GM18873 (cell line): ENCODE measurements around the gene BLTP2.
"Not testable (repeated sequence)": the region's sequence is repeated elsewhere in the genome, so short reads cannot be mapped to it uniquely, and the experiment has no call there.

Experiments used
- ATAC-seq: cut with Tn5 transposase; IDR thresholded peaks from one replicate; pipeline ENCODE4 v1.9.1; 2021; ENCODE audit warnings: mild to moderate bottlenecking, moderate library complexity, moderate number of reproducible peaks; ENCODE audit not compliant: unreplicated experiment, low FRiP score

The BLTP2 gene

DNA sequence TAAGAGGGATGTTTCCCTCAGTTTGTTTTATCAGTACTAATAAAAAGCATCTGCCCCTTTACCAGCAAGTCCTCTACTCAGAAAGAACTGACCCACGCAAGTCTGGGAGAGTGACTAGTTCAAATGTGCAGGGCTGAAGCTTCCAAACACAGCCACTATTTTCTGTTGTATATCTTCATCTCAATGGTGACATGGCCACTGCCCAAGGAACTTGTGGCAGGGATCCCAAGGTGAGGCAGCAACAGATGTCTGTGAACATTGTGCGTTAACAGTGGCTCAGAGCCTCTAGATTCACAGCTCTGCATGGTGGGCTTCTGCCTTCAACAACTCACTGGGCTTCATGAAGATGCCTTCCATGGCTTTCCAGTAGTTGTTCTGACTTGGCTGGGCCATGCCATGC is 3.7 kb upstream of the BLTP2 start:
- no peak for ATAC-seq

DNA sequence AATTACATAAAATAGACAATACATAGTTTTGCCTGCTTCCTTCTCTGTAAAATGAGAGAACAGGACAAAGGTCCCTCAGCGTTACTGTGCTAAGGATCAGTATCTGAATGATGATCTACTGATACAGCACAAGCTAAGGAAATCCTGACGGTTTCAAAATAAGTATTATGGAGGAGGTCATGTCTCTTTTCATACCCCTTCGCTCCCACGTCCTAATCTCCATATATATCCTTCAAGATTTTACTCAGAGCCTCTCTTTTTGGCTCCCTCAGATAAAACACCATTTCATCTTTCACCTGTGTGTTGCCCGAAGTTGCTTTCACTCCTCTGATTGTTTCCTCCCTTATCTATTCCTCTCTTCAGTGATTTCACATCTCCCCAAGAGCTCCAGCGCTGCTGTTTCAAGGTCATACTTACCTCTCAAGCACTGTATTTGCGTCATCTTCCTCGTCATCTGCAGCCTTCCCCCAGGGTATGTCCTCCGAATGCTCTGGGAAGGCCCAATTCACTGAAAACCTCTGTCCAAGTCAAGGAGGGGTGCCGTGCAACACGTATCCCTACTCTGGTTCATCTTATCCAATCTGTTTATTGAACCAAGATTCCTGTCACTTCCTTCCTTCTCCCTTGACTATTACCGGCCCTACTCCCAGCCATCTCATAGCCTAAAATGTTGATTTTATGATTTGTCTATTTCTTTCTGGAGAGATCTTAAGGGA is 1.2 kb upstream of the BLTP2 start:
- ATAC-seq: no peak

DNA sequence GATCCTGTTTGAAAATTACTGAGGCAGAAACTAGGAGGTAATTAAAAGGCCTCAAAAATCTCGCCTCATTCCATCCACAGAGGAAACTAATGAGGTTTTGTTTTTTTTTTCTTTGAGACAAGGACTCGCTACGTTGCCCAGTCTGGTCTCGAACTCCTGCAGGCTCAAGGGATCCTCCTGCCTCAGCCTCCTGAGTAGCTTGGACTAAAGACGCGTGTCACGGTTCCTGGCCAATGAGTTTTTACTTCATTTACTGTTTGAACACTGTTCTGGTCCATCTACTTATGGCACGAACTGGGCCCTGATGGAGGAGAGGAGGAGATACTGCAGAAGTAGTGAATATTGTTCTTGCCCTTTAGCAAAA is 600 bp upstream of the BLTP2 start:
- no peak for ATAC-seq

- no peak for ATAC-seq
These were observed 773 bp downstream of the BLTP2 start for GRCh38 chr17:28643983-28644786.

- no peak for ATAC-seq
These were observed 3.4 kb downstream of the BLTP2 start for GRCh38 chr17:28641579-28641978.

GRCh38 chr17:28635506-28635905 is 9.5 kb downstream of the BLTP2 start:
- ATAC-seq: no peak

- ATAC-seq: no peak
These were observed 10.6 kb downstream of the BLTP2 start for GRCh38 chr17:28634206-28634865.

GRCh38 chr17:28626818-28627217 is 18.1 kb downstream of the BLTP2 start:
- ATAC-seq: no peak

DNA sequence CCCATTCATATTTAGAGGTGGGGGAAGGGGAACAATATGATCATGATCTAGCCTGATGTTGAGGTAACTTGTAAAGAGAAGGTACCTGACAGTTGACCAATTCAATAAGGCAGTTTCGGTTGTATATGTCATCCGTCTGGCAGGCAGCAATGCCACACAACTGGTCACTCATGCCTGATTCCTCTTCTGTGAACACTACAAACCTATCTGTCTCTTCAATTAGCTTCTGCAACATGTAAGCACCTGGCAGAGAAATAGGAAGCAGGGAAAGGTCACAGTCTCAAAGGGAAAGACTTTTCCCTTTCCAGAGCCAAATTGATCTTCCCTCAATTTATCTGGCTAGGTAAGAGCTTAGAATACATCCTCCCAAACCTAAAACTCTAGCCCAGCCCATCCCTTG is 20.8 kb downstream of the BLTP2 start:
- ATAC-seq: no peak

DNA sequence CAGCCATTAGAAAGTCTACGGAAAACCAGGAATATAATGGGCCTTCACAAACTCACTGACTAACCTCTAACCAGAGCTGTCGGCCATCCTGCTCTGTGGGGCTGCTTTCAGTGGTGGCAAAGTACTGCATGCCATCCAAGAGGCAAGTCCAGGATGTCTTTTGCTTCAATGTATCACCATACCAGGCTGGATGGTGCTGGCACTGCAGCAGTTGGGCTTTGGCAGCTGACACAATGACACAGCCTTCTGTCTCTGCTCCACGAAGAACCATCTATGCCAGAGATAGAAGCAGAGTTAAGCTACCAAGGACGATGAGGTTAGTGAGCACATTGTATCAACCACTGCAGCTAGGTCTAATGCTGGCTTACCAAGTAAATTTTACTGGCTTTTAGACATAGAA is 21.3 kb downstream of the BLTP2 start:
- ATAC-seq: no peak

DNA sequence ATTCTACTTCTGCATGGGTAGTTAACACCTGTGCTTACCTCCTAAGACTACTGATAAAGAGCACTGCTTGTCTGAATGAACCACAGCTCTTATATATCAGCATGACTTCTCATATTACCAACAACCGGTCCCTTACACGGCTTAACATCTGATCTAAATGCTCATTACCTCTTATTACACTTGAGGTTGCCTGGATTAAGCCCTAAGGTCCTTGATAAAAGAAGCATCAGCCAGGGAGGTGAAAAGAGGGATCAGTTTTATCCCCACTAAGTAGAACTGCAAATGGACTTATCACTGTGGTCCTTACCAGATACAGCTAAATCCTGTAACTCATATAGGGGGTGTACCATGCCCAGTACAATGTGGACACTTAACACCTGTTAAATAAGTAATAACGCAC is 22.8 kb downstream of the BLTP2 start:
- ATAC-seq: no peak

GRCh38 chr17:28620010-28620409 is 24.9 kb downstream of the BLTP2 start:
- no peak for ATAC-seq

DNA sequence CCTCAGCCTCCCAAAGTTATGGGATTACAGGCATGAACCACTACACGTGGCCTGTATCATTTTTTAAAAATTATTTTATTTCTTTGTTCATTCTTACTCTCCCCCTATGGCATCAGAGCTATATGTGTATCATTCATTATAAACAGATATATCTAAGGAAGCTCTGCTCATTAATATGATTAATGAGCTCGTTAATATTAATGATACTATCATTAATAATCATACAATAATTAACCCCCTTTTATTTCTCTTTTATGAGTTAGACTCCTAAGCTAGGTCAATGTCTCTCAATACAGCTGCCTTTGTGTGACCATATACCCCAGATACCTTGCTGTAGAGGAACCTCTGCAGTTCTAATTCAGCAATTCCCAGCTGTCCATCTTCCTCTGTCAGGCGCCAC is 26.5 kb downstream of the BLTP2 start:
- no peak for ATAC-seq

DNA sequence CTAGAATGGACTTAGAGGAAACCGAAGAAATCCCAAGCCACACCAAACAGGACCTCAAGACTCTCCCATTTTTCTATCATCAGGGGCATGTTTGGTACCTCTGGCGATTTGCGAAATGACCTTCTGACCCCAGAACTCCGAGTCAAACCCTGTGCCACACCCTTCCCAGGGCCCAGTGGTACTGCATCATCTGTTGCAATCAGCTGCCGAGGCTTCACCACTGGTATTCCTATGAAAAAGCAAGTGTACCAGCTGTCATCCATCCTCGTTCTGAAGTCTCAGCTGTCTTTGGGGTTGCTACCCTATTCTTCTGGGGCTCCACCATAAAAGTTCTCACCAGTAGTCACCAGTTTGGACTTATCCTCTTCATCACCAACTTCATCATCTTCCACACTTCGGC is 28.7 kb downstream of the BLTP2 start:
- ATAC-seq: no peak

- no peak for ATAC-seq
These were observed 29.6 kb downstream of the BLTP2 start for GRCh38 chr17:28615260-28615940.

GRCh38 chr17:28613931-28614381 is 31.0 kb downstream of the BLTP2 start, which contains the start of gene RSKR:
RSKR (minus strand) TSS chr17:28614185; CDS start chr17:28614161, 24 bp downstream.
- ATAC-seq: no peak

GRCh38 chr17:28612936-28613872 is 31.8 kb downstream of the BLTP2 start:
- no peak for ATAC-seq

- no peak for ATAC-seq
These were observed 32.4 kb downstream of the BLTP2 start for GRCh38 chr17:28612531-28612930.

- no peak for ATAC-seq
These were observed 34.6 kb downstream of the BLTP2 start for GRCh38 chr17:28610376-28610775.

DNA sequence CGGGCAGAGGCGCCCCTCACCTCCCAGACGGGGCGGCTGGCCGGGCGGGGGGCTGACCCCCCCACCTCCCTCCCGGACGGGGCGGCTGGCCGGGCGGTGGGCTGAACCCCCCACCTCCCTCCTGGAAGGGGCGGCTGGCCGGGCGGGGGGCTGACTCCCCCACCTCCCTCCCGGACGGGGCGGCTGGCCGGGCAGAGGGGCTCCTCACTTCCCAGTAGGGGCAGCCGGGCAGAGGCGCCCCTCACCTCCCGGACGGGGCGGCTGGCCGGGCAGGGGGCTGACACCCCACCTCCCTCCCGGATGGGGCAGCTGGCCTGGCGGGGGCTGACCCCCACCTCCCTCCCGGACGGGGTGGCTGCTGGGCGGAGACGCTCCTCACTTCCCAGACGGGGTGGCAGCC is 40.9 kb downstream of the BLTP2 start:
- not testable (repeated sequence) for ATAC-seq
